AG09309 (cell line): ENCODE measurements around the gene GNAI1.

ENCODE experiments used
- DNase-seq: peaks from one replicate; pipeline ENCODE4 v3.0.0-alpha.2; 2010; ENCODE audit warnings: low read depth
- H3K4me3 ChIP-seq: 2 replicates; pipeline ENCODE4 v1.5.1; 2011; ENCODE audit warnings: mild to moderate bottlenecking, low read depth, low read length, moderate library complexity; ENCODE audit not compliant: control insufficient read depth
- TF ChIP-seq, protein P1 (sequence below): IDR thresholded peaks from 2 replicates; pipeline ENCODE4 v1.5.1; 2011; ENCODE audit warnings: mild to moderate bottlenecking, low read depth, low read length, inconsistent platforms; ENCODE audit not compliant: insufficient read depth, control insufficient read depth; ENCODE audit errors: missing control alignments

The GNAI1 gene

DNA sequence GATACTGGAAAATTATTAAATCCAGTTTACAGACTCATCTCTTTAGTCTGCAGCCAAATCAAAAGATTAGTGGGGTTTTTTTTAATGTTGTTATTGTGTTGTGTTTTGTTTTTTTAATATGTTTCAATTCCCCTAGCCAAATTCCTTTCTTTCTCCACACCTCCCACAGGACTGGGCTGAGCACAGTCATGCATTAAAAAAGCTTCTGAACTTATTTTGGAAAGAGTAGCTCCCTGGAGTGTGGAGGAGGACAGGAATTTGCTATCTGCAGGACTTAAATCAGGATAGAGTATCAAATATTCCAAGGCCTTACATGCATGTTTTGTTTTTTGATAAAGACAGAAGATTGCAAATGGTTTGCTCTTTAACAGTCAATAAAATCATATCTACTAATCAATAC lies 90.7 kb downstream of the GNAI1 start:
- TF ChIP-seq, protein P1, sequence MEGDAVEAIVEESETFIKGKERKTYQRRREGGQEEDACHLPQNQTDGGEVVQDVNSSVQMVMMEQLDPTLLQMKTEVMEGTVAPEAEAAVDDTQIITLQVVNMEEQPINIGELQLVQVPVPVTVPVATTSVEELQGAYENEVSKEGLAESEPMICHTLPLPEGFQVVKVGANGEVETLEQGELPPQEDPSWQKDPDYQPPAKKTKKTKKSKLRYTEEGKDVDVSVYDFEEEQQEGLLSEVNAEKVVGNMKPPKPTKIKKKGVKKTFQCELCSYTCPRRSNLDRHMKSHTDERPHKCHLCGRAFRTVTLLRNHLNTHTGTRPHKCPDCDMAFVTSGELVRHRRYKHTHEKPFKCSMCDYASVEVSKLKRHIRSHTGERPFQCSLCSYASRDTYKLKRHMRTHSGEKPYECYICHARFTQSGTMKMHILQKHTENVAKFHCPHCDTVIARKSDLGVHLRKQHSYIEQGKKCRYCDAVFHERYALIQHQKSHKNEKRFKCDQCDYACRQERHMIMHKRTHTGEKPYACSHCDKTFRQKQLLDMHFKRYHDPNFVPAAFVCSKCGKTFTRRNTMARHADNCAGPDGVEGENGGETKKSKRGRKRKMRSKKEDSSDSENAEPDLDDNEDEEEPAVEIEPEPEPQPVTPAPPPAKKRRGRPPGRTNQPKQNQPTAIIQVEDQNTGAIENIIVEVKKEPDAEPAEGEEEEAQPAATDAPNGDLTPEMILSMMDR: no peak

DNA sequence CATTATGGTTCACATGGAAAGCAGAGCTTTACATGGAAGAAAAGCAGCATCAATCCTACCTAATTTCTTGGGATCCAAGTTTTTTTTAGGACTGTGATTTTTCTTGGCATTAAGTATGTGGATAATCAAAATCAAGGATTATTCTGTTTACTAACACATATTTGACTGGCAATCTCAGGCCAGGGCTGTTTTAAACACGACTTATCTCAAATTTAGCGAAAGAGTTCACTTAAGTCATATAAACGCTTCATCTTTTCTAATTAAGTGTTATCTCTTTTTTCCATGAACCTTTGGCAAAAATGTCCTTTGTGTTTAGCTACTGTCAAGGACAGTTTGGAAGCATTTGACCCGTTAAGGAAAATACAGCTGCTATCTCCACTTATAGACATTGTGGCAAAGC lies 92.0 kb downstream of the GNAI1 start:
- no peak for DNase-seq
- TF ChIP-seq, protein P1: no peak

More for the DNA sequence above, 90.7 kb downstream of the GNAI1 start:
- DNase-seq: no peak
- H3K4me3 ChIP-seq: no peak overlapping the region

DNA sequence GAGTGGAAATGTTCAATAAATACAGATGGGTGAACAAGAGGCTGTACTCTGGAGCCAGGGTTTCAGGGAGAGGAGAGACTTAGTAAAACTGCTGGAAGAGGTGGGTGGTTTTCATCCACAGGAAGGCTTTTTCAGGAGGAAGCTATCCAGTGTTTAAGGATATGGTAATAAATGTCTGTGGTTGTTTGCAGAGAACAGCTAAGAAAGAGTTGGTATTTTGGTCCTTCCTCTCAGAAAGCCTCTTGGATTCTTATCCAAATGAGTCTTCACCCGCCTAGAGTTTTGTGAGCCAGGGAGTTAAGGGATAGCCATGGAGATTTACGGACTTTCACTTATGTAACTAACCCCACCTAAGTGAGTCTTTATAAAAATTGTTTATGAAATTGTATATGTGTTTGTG lies 95.7 kb downstream of the GNAI1 start:
- no peak overlapping the region for H3K4me3 ChIP-seq
- DNase-seq: no peak
- TF ChIP-seq, protein P1: no peak

More for the DNA sequence above, 92.0 kb downstream of the GNAI1 start:
- H3K4me3 ChIP-seq: no peak overlapping the region

DNA sequence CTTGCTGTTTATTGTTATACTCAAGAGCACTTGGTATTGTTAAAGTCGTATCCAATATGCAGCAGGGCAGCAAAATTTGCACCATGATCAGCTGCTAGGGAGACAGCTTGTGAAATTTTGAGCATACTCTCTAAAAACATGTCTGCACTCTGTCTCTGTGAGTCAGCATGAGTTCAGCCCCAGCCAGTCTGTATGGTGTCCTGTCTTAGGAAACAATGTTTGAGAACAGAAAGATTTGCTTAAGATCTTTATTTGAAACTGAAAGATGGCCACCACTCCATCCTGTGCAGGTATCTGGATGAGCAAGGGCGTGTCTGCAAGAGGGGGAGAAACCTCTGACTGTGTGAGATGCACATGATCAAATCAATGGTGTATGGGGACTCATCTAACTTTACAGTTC lies 97.1 kb downstream of the GNAI1 start:
- TF ChIP-seq, protein P1: no peak
- peak; percentile 23 for DNase-seq
- no peak overlapping the region for H3K4me3 ChIP-seq

DNA sequence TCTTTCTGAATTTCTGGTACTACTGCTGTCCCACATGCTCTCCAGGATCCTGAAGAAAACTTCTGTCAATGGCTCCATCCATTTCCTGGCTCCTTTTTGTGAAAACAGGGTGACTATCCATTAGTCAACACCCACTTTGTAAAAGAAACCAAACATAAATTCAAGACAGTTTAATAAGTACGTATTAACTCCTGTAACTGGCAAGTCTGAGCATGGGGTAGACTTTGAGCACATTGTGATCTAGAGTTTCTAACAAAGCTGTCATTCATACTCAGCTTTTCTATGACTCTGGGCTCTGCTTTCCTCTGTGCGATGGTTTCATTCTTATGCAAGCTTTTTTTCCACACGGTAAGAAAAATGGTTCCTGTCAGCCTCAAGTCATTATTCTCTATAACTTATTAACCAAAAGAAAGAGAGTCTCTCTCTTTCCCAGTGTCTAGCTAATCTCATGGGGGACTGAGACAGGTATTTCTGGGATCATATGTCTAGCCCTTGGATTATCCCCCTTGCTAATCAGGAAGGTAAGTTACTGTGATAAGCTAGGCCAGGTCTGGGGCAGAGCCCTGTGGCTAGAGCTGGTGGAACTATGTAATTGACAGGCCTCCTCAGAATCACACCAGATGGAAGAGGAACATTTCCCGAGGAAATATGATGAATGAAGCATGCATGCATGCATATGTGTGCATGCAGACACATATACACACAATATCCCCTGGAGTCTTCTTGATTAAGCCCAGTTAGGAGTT lies 98.5 kb downstream of the GNAI1 start:
- TF ChIP-seq, protein P1: no peak
- H3K4me3 ChIP-seq: no peak overlapping the region
- no peak for DNase-seq

DNA sequence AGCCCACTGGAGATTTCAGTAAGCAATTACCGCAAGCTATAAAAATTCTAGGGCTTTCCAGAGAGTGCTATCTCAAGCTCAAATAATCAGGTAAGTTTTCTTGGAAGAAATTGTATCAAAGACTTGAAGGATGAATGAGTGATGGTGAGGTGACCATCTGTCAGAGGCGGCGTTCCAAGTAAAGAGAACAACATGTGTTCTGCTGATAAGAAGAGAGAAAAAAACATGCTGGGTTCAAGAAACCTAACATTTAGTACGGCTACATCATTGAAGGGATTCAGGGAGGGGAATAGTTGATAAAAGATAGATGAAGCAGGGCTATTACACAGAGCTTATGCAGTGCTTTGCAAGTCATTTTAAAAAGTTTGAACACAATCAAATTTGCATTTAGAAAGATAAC lies 100.7 kb downstream of the GNAI1 start:
- no peak for DNase-seq
- TF ChIP-seq, protein P1: no peak
- no peak overlapping the region for H3K4me3 ChIP-seq
